HepG2 (cell line): ENCODE measurements around the gene PLIN5. TPM values are rescaled to one million over a fixed set of nuclear protein-coding genes. Genes with fewer than 3 reads are reported as not detected.
A peak's percentile ranks its signal among the peaks of the same experiment; 100 is the strongest.

ENCODE experiments used
- CBFB ChIP-seq: sonication (generic); formaldehyde crosslinking; IDR thresholded peaks from 2 replicates; pipeline ENCODE4 v1.4.0; 2020; ENCODE audit warnings: missing genetic modification reagents
- CEBPG ChIP-seq: IDR thresholded peaks from 2 replicates; pipeline ENCODE4 v1.6.1; 2016
- EEA1 ChIP-seq: sonication (generic); formaldehyde crosslinking; IDR thresholded peaks from 2 replicates; pipeline ENCODE4 v1.5.1; 2020; ENCODE audit warnings: mild to moderate bottlenecking, missing genetic modification reagents, borderline replicate concordance
- FIP1L1 ChIP-seq: fragments of 200-400 bp; formaldehyde crosslinking; IDR thresholded peaks from 2 replicates; pipeline ENCODE4 v1.6.1; 2018; ENCODE audit warnings: low read depth, mild to moderate bottlenecking, low read length, moderate library complexity, borderline replicate concordance; ENCODE audit not compliant: insufficient read depth
- HOXD1 ChIP-seq: sonication (generic); formaldehyde crosslinking; IDR thresholded peaks from 2 replicates; pipeline ENCODE4 v1.5.0; 2020; ENCODE audit warnings: missing genetic modification reagents
- KDM2A ChIP-seq: sonication (generic); formaldehyde crosslinking; IDR thresholded peaks from 2 replicates; pipeline ENCODE4 v1.4.0; 2020; ENCODE audit warnings: low read depth, missing genetic modification reagents, borderline replicate concordance
- MTA3 ChIP-seq: sonication (generic); formaldehyde crosslinking; IDR thresholded peaks from 2 replicates; pipeline ENCODE4 v1.4.0; 2020; ENCODE audit warnings: missing genetic modification reagents
- NR2F1 ChIP-seq, 2 experiments: fragments of 450-650 bp in 1 of 2; formaldehyde crosslinking in 1 of 2; IDR thresholded peaks; 2 replicates each; pipeline versions ENCODE4 v1.5.0 to v1.6.1; 2016 to 2020; ENCODE audit warnings: mild to moderate bottlenecking in 1 of 2, missing compliant biosample characterization in 1 of 2, missing genetic modification reagents in 1 of 2, moderate library complexity in 1 of 2
- RARG ChIP-seq: sonication (generic); formaldehyde crosslinking; IDR thresholded peaks from 2 replicates; pipeline ENCODE4 v1.4.0; 2020; ENCODE audit warnings: low read depth, mild to moderate bottlenecking, missing genetic modification reagents
- RFX3 ChIP-seq: IDR thresholded peaks from 2 replicates; pipeline ENCODE4 v1.6.1; 2016; ENCODE audit warnings: missing biosample characterization, missing genetic modification reagents
- SNAI1 ChIP-seq: sonication (generic); formaldehyde crosslinking; IDR thresholded peaks from 2 replicates; pipeline ENCODE4 v1.5.0; 2020; ENCODE audit warnings: mild to moderate bottlenecking, missing genetic modification reagents, borderline replicate concordance
- SP4 ChIP-seq: sonication (generic); formaldehyde crosslinking; IDR thresholded peaks from 2 replicates; pipeline ENCODE4 v1.8.1; 2023; ENCODE audit warnings: mild to moderate bottlenecking, missing genetic modification reagents
- TBL1XR1 ChIP-seq: fragments of 150-350 bp; IDR thresholded peaks from 2 replicates; pipeline ENCODE4 v1.6.1; 2014; ENCODE audit warnings: borderline replicate concordance, low read length; ENCODE audit not compliant: partially characterized antibody
- TMF1 ChIP-seq: sonication (generic); formaldehyde crosslinking; IDR thresholded peaks from 2 replicates; pipeline ENCODE4 v1.8.1; 2022; ENCODE audit warnings: low read depth, missing genetic modification reagents
- ZNF282 ChIP-seq: fragments of 450-650 bp; IDR thresholded peaks from 2 replicates; pipeline ENCODE4 v1.6.1; 2018; ENCODE audit not compliant: partially characterized antibody
- ZNF296 ChIP-seq: sonication (generic); formaldehyde crosslinking; conservative IDR thresholded peaks from 2 replicates; pipeline ENCODE4 v1.5.0; 2020; ENCODE audit warnings: mild to moderate bottlenecking, missing genetic modification reagents
- ZNF317 ChIP-seq: sonication (generic); formaldehyde crosslinking; IDR thresholded peaks from 2 replicates; pipeline ENCODE4 v1.5.0; 2020; ENCODE audit warnings: mild to moderate bottlenecking, missing genetic modification reagents
- ZNF629 ChIP-seq: sonication (generic); formaldehyde crosslinking; conservative IDR thresholded peaks from 2 replicates; pipeline ENCODE4 v1.5.0; 2020; ENCODE audit warnings: missing genetic modification reagents
- ZNF674 ChIP-seq: sonication (generic); formaldehyde crosslinking; IDR thresholded peaks from 2 replicates; pipeline ENCODE4 v1.5.0; 2020; ENCODE audit warnings: low read depth, mild to moderate bottlenecking, missing genetic modification reagents
- ZNF768 ChIP-seq: sonication (generic); formaldehyde crosslinking; IDR thresholded peaks from 2 replicates; pipeline ENCODE4 v1.4.0; 2020; ENCODE audit warnings: missing genetic modification reagents
- ZNF775 ChIP-seq: sonication (generic); formaldehyde crosslinking; IDR thresholded peaks from 2 replicates; pipeline ENCODE4 v1.4.0; 2020; ENCODE audit warnings: missing genetic modification reagents, mild to moderate bottlenecking, moderate library complexity, borderline replicate concordance
- ZNF883 ChIP-seq: sonication (generic); formaldehyde crosslinking; IDR thresholded peaks from 2 replicates; pipeline ENCODE4 v1.5.1; 2020; ENCODE audit warnings: mild to moderate bottlenecking, missing genetic modification reagents; ENCODE audit errors: not compliant biosample characterization
- ZSCAN30 ChIP-seq: sonication (generic); formaldehyde crosslinking; IDR thresholded peaks from 2 replicates; pipeline ENCODE4 v1.5.0; 2020; ENCODE audit warnings: mild to moderate bottlenecking, missing genetic modification reagents
- ZSCAN31 ChIP-seq: sonication (generic); formaldehyde crosslinking; IDR thresholded peaks from 2 replicates; pipeline ENCODE4 v1.5.0; 2020; ENCODE audit warnings: low read depth, mild to moderate bottlenecking, missing genetic modification reagents
- polyA plus RNA-seq, 8 experiments: library from polyadenylated mRNA; depleted of rRNA in 3 of 8; stranded (reverse) in 7 of 8; unstranded in 1 of 8; fragments of >200 nt; fragmentation: Illumina TruSeq in 4 of 8; extraction: Trizol in 4 of 8; gene quantifications; 2 replicates each; pipeline versions ENCODE4 v1.2.1 to v1.2.3, GENCODE V29; 2011 to 2016; ENCODE audit warnings: low read depth in 4 of 8, missing spikeins in 1 of 8, mixed read lengths in 1 of 8; ENCODE audit not compliant: insufficient read depth in 1 of 8
- total RNA-seq, 5 experiments: library from RNA; depleted of rRNA; stranded (reverse); fragments of >200 nt; fragmentation: Illumina TruSeq; extraction: Trizol; gene quantifications; 2 replicates each; pipeline ENCODE4 v1.2.3, GENCODE V29; 2016; ENCODE audit warnings: low read depth in 1 of 5
- TF ChIP-seq, protein P1 (sequence below): sonication (generic); formaldehyde crosslinking; IDR thresholded peaks from 2 replicates; pipeline ENCODE4 v1.4.0; 2020; ENCODE audit warnings: missing genetic modification reagents; ENCODE audit errors: not compliant biosample characterization
- TF ChIP-seq, protein P2 (sequence below): sonication (generic); formaldehyde crosslinking; IDR thresholded peaks from 2 replicates; pipeline ENCODE4 v1.4.0; 2020; ENCODE audit warnings: missing genetic modification reagents
- TF ChIP-seq, protein P3 (sequence below): sonication (generic); formaldehyde crosslinking; IDR thresholded peaks from 2 replicates; pipeline ENCODE4 v1.5.0; 2020; ENCODE audit warnings: missing genetic modification reagents
- TF ChIP-seq, protein P4 (sequence below): IDR thresholded peaks from 2 replicates; pipeline ENCODE4 v1.6.1; 2016; ENCODE audit warnings: low read depth, borderline replicate concordance
- TF ChIP-seq, protein P5 (sequence below): IDR thresholded peaks from 2 replicates; pipeline ENCODE4 v1.6.1; 2012; ENCODE audit warnings: inconsistent platforms

The PLIN5 gene
- total and polyA plus RNA-seq, 2 of the 13 experiments (the other 11 are each of a cell fraction or from before 2014, with no cell fraction given) = 1.8 to 4.8 TPM

DNA sequence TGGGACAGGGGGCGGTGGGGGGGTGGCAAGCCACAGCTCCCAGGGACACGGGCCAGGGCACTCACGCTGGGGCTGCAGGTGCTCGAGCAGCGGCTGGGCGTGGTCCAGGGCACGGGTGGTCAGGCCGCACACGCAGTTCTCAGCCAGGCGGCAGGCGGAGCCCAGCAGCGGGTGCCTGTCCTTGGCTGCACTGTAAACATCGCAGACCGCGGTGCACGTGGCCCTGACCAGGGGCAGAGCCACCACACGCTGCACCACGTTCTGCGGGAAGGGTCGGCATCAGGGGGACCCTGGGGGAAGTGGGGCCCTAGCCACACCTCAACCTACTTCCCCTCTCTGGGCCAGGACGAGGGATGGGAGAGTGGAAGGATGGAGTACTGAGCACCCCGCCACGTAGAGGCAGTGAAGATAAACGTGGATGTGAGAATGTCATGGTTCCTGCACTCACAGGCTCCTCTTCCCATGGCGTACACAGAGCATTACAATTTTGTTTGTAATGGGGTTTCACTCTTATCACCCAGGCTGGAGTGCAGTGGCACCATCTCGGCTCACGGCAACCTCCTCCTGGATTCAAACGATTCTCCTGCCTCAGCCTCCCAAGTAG is 3.4 kb downstream of the PLIN5 start (continued):
- 0 out of 2 replicates have a peak, but pooled peaks have one; percentile 7 for TF ChIP-seq ZNF629 (CRISPR knock-in tag)
- TF ChIP-seq CBFB (CRISPR knock-in tag) = no peak; the same call in 1 of the 2 replicates
- TF ChIP-seq, protein P1, sequence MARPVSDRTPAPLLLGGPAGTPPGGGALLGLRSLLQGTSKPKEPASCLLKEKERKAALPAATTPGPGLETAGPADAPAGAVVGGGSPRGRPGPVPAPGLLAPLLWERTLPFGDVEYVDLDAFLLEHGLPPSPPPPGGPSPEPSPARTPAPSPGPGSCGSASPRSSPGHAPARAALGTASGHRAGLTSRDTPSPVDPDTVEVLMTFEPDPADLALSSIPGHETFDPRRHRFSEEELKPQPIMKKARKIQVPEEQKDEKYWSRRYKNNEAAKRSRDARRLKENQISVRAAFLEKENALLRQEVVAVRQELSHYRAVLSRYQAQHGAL (CRISPR knock-in tag) = no peak
- no peak for TF ChIP-seq ZNF296 (CRISPR knock-in tag)
- no peak for TF ChIP-seq TMF1 (CRISPR knock-in tag)
- no peak for TF ChIP-seq ZSCAN30 (CRISPR knock-in tag)
- peak; percentile 54; the same call in 1 of the 2 replicates for TF ChIP-seq EEA1 (CRISPR knock-in tag)
- TF ChIP-seq ZNF775 (CRISPR knock-in tag) = no peak
- no peak for TF ChIP-seq SNAI1 (CRISPR knock-in tag)
- TF ChIP-seq RFX3 (CRISPR knock-in tag) = no peak
- no peak for TF ChIP-seq TBL1XR1
- TF ChIP-seq, protein P2, sequence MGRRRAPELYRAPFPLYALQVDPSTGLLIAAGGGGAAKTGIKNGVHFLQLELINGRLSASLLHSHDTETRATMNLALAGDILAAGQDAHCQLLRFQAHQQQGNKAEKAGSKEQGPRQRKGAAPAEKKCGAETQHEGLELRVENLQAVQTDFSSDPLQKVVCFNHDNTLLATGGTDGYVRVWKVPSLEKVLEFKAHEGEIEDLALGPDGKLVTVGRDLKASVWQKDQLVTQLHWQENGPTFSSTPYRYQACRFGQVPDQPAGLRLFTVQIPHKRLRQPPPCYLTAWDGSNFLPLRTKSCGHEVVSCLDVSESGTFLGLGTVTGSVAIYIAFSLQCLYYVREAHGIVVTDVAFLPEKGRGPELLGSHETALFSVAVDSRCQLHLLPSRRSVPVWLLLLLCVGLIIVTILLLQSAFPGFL (CRISPR knock-in tag) = no peak
- TF ChIP-seq NR2F1 (CRISPR knock-in tag; IDR thresholded peaks at IDR 0.05) = no peak
- TF ChIP-seq FIP1L1 = no peak
- peak; percentile 82 for TF ChIP-seq ZNF883 (CRISPR knock-in tag)
- TF ChIP-seq ZSCAN31 = no peak
- TF ChIP-seq, protein P3, sequence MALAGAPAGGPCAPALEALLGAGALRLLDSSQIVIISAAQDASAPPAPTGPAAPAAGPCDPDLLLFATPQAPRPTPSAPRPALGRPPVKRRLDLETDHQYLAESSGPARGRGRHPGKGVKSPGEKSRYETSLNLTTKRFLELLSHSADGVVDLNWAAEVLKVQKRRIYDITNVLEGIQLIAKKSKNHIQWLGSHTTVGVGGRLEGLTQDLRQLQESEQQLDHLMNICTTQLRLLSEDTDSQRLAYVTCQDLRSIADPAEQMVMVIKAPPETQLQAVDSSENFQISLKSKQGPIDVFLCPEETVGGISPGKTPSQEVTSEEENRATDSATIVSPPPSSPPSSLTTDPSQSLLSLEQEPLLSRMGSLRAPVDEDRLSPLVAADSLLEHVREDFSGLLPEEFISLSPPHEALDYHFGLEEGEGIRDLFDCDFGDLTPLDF (CRISPR knock-in tag) = no peak
- no peak for TF ChIP-seq MTA3
- TF ChIP-seq SP4 = peak; percentile 27; the same call in 1 of the 2 replicates
- no peak for TF ChIP-seq ZNF282
- TF ChIP-seq, protein P4, sequence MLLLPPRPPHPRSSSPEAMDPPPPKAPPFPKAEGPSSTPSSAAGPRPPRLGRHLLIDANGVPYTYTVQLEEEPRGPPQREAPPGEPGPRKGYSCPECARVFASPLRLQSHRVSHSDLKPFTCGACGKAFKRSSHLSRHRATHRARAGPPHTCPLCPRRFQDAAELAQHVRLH (CRISPR knock-in tag) = peak; percentile 60; the same call in 1 of the 2 replicates
- TF ChIP-seq ZNF317 (CRISPR knock-in tag) = peak; percentile 52; the same call in 1 of the 2 replicates
- TF ChIP-seq CEBPG (CRISPR knock-in tag) = no peak
- peak; percentile 74; the same call in 1 of the 2 replicates for TF ChIP-seq ZNF768 (CRISPR knock-in tag)
- peak; percentile 66; the same call in 1 of the 2 replicates for TF ChIP-seq KDM2A (CRISPR knock-in tag)
- TF ChIP-seq HOXD1 (CRISPR knock-in tag) = 0 out of 2 replicates have a peak, but pooled peaks have one; percentile 65
- TF ChIP-seq, protein P5, sequence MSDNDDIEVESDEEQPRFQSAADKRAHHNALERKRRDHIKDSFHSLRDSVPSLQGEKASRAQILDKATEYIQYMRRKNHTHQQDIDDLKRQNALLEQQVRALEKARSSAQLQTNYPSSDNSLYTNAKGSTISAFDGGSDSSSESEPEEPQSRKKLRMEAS = peak; percentile 98
- TF ChIP-seq RARG = no peak
- TF ChIP-seq ZNF674 = no peak
